ENCODE results near the gene PAX4.

- TF ChIP-seq POLR2A (IDR thresholded peaks at IDR 0.05) (no peak), CTCF (IDR thresholded peaks at IDR 0.05) (no peak)
These were observed 1.9 kb upstream of the PAX4 start for GRCh38 chr7:127619681-127620405.

All from esophagus squamous epithelium (tissue), 4 donors.